CD14-positive monocyte (primary cell): Measurements from ENCODE around the gene EEFSEC. TPM values are rescaled to one million over a fixed set of nuclear protein-coding genes. Genes with fewer than 3 reads are reported as not detected.
A peak's percentile ranks its signal among the peaks of the same experiment; 100 is the strongest.

Experiments used
- DNase-seq, 3 donors: peaks; one replicate each; pipeline ENCODE4 v3.0.0-alpha.2; 2011 to 2022
- H2AFZ ChIP-seq: 2 replicates; pipeline ENCODE4 v1.6.0; 2012; ENCODE audit warnings: mild to moderate bottlenecking, low read depth, low read length, inconsistent platforms; ENCODE audit not compliant: insufficient read depth, poor library complexity, severe bottlenecking
- H3K27ac ChIP-seq, 2 donors: 1 replicate in 1 of 2; 2 replicates in 1 of 2; pipeline ENCODE4 v1.5.1; 2012 to 2013; ENCODE audit warnings: low read length in 2 of 2, control low read depth in 1 of 2, inconsistent platforms in 1 of 2, low read depth in 1 of 2, mild to moderate bottlenecking in 1 of 2
- H3K27me3 ChIP-seq, 2 donors: one replicate each; pipeline versions ENCODE4 v1.6.0 to v1.6.1; 2011 to 2013; ENCODE audit warnings: low read length in 2 of 2; ENCODE audit not compliant: control insufficient read depth in 2 of 2, insufficient read depth in 2 of 2
- H3K36me3 ChIP-seq, 2 donors: replicated peaks in 1 of 2; 1 replicate in 1 of 2; 2 replicates in 1 of 2; pipeline versions ENCODE4 v1.5.1 to v1.6.1; 2012 to 2013; ENCODE audit warnings: low read length in 2 of 2, control low read depth in 1 of 2, inconsistent platforms in 1 of 2, mild to moderate bottlenecking in 1 of 2; ENCODE audit not compliant: insufficient read depth in 2 of 2, control insufficient read depth in 1 of 2
- H3K4me1 ChIP-seq, 2 donors: 1 replicate in 1 of 2; 2 replicates in 1 of 2; pipeline versions ENCODE4 v1.5.1 to v1.6.1; 2012 to 2013; ENCODE audit warnings: low read length in 2 of 2, control low read depth in 1 of 2, inconsistent platforms in 1 of 2, mild to moderate bottlenecking in 1 of 2, moderate library complexity in 1 of 2; ENCODE audit not compliant: insufficient read depth in 2 of 2, control insufficient read depth in 1 of 2
- H3K4me2 ChIP-seq: replicated peaks from 2 replicates; pipeline ENCODE3; 2012; ENCODE audit warnings: low read length, moderate library complexity, mild to moderate bottlenecking; ENCODE audit not compliant: poor library complexity, severe bottlenecking; ENCODE audit errors: extremely low read depth
- H3K4me3 ChIP-seq, 3 experiments: fragments of 200-600 bp in 1 of 3; sonication (generic) in 1 of 3; replicated peaks in 1 of 3; 1 replicate in 2 of 3; 2 replicates in 1 of 3; pipeline ENCODE4 v1.5.1; 2011 to 2013; ENCODE audit warnings: low read length in 3 of 3, mild to moderate bottlenecking in 3 of 3, control low read depth in 2 of 3, low read depth in 2 of 3, inconsistent platforms in 1 of 3, moderate library complexity in 1 of 3
- H3K79me2 ChIP-seq: 2 replicates; pipeline ENCODE4 v1.6.0; 2012; ENCODE audit warnings: mild to moderate bottlenecking, control low read depth, inconsistent platforms, low read length, moderate library complexity; ENCODE audit not compliant: insufficient read depth
- H3K9ac ChIP-seq: 2 replicates; pipeline ENCODE4 v1.6.0; 2017; ENCODE audit warnings: low read length, mild to moderate bottlenecking; ENCODE audit not compliant: insufficient read depth, poor library complexity, severe bottlenecking
- H3K9me3 ChIP-seq, 2 donors: replicated peaks in 1 of 2; 1 replicate in 1 of 2; 2 replicates in 1 of 2; pipeline versions ENCODE4 v1.5.1 to v1.6.1; 2012 to 2013; ENCODE audit warnings: low read length in 2 of 2, control low read depth in 1 of 2; ENCODE audit not compliant: control insufficient read depth in 1 of 2, insufficient read depth in 1 of 2
- H4K20me1 ChIP-seq: 2 replicates; pipeline ENCODE4 v1.6.0; 2012; ENCODE audit warnings: mild to moderate bottlenecking, low read length, control low read depth, moderate library complexity; ENCODE audit not compliant: insufficient read depth
- H3K27ac Mint-ChIP-seq, 7 donors: one replicate each; pipeline ENCODE4 v1.8.0; 2020; ENCODE audit warnings: mild to moderate bottlenecking in 7 of 7, mixed read lengths in 7 of 7, moderate library complexity in 6 of 7, inconsistent platforms in 2 of 7
- H3K27me3 Mint-ChIP-seq, 3 donors: one replicate each; pipeline ENCODE4 v1.8.0; 2021 to 2022; ENCODE audit warnings: low read depth in 3 of 3, mild to moderate bottlenecking in 3 of 3, mixed read lengths in 3 of 3, moderate library complexity in 3 of 3, inconsistent platforms in 1 of 3
- H3K36me3 Mint-ChIP-seq, 2 donors: one replicate each; pipeline ENCODE4 v1.8.0; 2020; ENCODE audit warnings: mixed read lengths in 2 of 2, inconsistent platforms in 1 of 2, mild to moderate bottlenecking in 1 of 2
- H3K4me1 Mint-ChIP-seq: one replicate; pipeline ENCODE4 v1.8.0; 2020; ENCODE audit warnings: mild to moderate bottlenecking, mixed read lengths
- H3K4me3 Mint-ChIP-seq, 2 donors: one replicate each; pipeline ENCODE4 v1.8.0; 2020; ENCODE audit warnings: mild to moderate bottlenecking in 2 of 2, mixed read lengths in 2 of 2, moderate library complexity in 1 of 2
- H3K9me3 Mint-ChIP-seq, 7 donors: one replicate each; pipeline ENCODE4 v1.8.0; 2020 to 2022; ENCODE audit warnings: mixed read lengths in 7 of 7, mild to moderate bottlenecking in 6 of 7, moderate library complexity in 6 of 7, inconsistent platforms in 2 of 7
- WGBS: methylation state at CpG from one replicate; pipeline ENCODE4 v1.1.5; 2013; ENCODE audit warnings: missing lambda C conversion rate; ENCODE audit not compliant: insufficient coverage; 5-methylcytosine and 5-hydroxymethylcytosine counted together
- intact Hi-C, 2 donors: fragments of 100-400 bp; cut with micrococcal nuclease; formaldehyde crosslinking; loops; one replicate each; pipeline versions ENCODE4 v1.15.0 to v1.15.1; 2023
- polyA plus RNA-seq, 3 donors: library from polyadenylated mRNA; depleted of rRNA in 1 of 3; unstranded in 2 of 3; stranded (reverse) in 1 of 3; fragments of 300-500 nt in 2 of 3; fragments of >200 nt in 1 of 3; fragmentation: Illumina TruSeq in 2 of 3; gene quantifications; 1 replicate in 2 of 3; 2 replicates in 1 of 3; pipeline ENCODE4 v1.2.3, GENCODE V29; 2012 to 2021
- TF ChIP-seq, protein P1 (sequence below): fragments of 200-600 bp; IDR thresholded peaks from one replicate; pipeline ENCODE4 v1.8.0; 2022; ENCODE audit warnings: antibody characterized with exemption, mild to moderate bottlenecking

EEFSEC gene
- polyA plus RNA-seq, 3 donors = 13.3 to 14.9 (median 14.9) TPM

- H3K9ac ChIP-seq = no peak overlapping the region
Measured at GRCh38 chr3:128382221-128382807, 229.0 kb downstream of the EEFSEC start.

DNA sequence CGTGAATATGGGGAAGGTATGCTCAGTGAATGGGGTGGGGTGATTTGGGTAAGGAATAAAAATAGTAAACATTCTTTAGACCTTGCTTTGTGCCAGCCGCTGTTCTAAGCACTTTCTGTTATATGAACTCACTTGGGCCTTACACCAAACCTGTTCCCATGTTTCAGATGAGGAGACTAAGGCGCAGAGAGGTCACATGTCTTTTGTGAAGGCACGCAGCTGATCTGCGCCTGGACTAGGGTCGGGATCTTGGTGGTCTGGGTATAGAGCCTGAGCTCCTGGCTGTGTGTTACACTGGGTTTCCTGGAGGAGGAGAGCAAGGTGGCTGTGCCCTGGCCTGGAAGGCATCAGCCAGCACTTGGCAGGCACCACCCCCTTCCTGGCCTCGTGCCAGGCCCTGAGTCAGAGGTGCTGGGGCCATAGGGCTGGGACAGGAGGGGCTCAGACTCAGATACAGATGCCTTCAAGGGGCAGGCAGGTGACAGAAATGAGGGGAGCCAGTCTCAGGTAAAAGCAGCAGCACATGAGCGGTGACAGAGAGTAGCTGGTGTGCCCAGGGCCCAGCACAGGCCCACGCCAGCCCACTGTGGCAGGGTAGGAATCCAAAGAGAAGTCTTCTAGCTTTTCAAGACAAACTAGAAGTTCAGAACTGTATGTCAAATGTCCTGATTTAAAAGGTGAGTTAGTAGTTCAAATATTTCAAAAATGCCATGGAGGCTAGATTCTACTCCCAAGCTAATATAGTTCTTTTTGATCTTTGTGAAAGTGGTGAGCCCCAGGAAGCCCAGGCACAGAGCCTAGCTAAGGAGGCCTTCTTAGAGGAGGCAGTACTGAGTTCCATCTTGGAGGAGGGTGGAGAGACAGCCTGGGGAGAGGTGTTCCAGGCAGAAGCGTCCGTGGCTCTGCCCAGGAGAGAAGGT, 230.3 kb downstream of the EEFSEC start:
- Histone ChIP-seq H3K4me2 (no peak overlapping the region), H2AFZ (no peak overlapping the region), H3K36me3 (no peaks in the 10 kb centered on the region), H3K9me3 (no peaks in the 10 kb centered on the region), H3K27me3 (no peaks in the 10 kb centered on the region), H3K4me1 (peaks cover 13 to 17% of the 10 kb centered on the region in 2 donors), H4K20me1 (no peaks in the 10 kb centered on the region), H3K4me3 (no peak overlapping the region), H3K79me2 (no peaks in the 10 kb centered on the region), H3K27ac (no peak overlapping the region), H3K9ac (no peak overlapping the region)
- Mint-ChIP-seq H3K4me3 (no peak overlapping the region), H3K4me1 (peaks cover 19% of the 10 kb centered on the region), H3K36me3 (peaks cover 15 to 22% of the 10 kb centered on the region in 2 donors), H3K9me3 (no peaks in the 10 kb centered on the region), H3K27ac (peak overlapping the region in 1 of 7 donors; percentile 27), H3K27me3 (peaks cover 0 to 1% (median 0%) of the 10 kb centered on the region in 3 donors)
- TF ChIP-seq, protein P1, sequence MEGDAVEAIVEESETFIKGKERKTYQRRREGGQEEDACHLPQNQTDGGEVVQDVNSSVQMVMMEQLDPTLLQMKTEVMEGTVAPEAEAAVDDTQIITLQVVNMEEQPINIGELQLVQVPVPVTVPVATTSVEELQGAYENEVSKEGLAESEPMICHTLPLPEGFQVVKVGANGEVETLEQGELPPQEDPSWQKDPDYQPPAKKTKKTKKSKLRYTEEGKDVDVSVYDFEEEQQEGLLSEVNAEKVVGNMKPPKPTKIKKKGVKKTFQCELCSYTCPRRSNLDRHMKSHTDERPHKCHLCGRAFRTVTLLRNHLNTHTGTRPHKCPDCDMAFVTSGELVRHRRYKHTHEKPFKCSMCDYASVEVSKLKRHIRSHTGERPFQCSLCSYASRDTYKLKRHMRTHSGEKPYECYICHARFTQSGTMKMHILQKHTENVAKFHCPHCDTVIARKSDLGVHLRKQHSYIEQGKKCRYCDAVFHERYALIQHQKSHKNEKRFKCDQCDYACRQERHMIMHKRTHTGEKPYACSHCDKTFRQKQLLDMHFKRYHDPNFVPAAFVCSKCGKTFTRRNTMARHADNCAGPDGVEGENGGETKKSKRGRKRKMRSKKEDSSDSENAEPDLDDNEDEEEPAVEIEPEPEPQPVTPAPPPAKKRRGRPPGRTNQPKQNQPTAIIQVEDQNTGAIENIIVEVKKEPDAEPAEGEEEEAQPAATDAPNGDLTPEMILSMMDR = no peak
- intact Hi-C loops = no loop called here
- DNase-seq = peak in 1 of 3 donors; percentile 50
- 83% methylated on average over 10 of the region's 11 CpGs for WGBS

More at GRCh38 chr3:128382221-128382807, 229.0 kb downstream of the EEFSEC start:
- Mint-ChIP-seq H3K9me3 (no peaks in the 10 kb centered on the region), H3K27ac (no peak overlapping the region), H3K4me1 (peaks cover 7% of the 10 kb centered on the region), H3K36me3 (peaks cover 15 to 27% of the 10 kb centered on the region in 2 donors), H3K27me3 (peaks cover 0 to 1% (median 0%) of the 10 kb centered on the region in 3 donors), H3K4me3 (no peak overlapping the region)
- Histone ChIP-seq H3K36me3 (peaks cover 0 to 2% of the 10 kb centered on the region in 2 donors), H3K27ac (no peak overlapping the region), H3K4me1 (peaks cover 2 to 4% of the 10 kb centered on the region in 2 donors), H3K4me2 (no peak overlapping the region), H4K20me1 (no peaks in the 10 kb centered on the region), H2AFZ (no peak overlapping the region), H3K4me3 (no peak overlapping the region), H3K27me3 (no peaks in the 10 kb centered on the region), H3K9me3 (no peaks in the 10 kb centered on the region), H3K79me2 (no peaks in the 10 kb centered on the region)
- intact Hi-C loops = no loop called here
- no peak for DNase-seq
- 97% methylated on average over 6 of the region's 14 CpGs for WGBS
- TF ChIP-seq, protein P1 = no peak
